Measurements from ENCODE around the gene CARD10. TPM values are rescaled to one million over a fixed set of nuclear protein-coding genes. Genes with fewer than 3 reads are reported as not detected.

The CARD10 gene
- total RNA-seq, 1 experiment from 2014 or later, result 17.7 TPM

DNA sequence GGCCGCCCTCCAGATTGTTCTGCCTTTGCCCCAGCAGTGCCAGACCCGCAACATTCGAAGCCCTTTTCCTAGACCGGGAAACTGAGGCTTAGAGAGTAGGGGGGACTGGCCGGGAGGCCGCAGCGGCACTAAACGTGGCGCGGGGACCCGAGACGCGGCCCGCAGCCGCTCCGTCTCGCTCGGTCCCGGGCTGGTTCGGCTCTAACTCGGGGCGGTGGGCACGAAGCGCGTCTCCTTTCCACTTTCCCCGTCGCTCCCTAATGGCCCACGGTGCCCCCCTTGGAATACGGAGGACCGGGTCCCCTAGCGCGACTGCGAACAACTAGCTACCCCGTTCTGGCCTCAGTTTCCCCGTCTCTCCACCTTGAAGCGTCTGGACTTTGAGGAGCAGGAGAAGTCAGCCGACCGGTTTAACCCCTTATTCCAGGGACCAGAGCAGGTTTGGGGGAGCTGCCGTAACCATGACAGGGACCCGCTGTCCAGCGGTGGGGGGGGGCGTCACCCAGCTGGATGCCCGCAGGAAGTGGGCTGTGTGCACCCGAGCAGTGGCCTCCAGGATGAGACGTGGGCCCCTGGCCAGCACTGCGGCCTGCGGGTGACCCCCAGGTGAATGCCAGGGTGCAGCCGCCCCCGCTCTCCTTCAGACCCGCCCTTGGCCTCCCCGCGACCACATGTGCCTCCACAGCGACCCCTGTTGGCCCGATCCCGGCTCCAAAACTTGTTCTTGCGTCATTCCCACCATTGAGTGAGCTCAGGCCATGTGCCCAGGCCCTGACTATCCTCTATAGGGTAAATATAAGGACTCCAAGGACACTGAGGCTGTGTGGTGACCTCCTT lies 42.2 kb upstream of the CARD10 start:
- peaks cover 43 to 50% of the 10 kb centered on the region in 2 experiments for H3K4me1 Mint-ChIP-seq
- Histone ChIP-seq H2BK120ac (ENCODE audit: low read depth, low read length, poor library complexity, severe bottlenecking) (peak overlapping the region; percentile 56), H3K79me1 (ENCODE audit: insufficient read depth, low read depth, low read length, poor library complexity, severe bottlenecking) (no peaks in the 10 kb centered on the region), H2AFZ (ENCODE audit: low read length) (no peak overlapping the region), H3K23me2 (ENCODE audit: insufficient read length, low read depth, low read length, poor library complexity, severe bottlenecking) (peaks cover 13% of the 10 kb centered on the region), H3K4me2 (ENCODE audit: insufficient read depth, insufficient read length, low read length) (peak overlapping the region; percentile 54), H3K79me2 (ENCODE audit: insufficient read depth, low read length) (no peaks in the 10 kb centered on the region; the same call in 1 of the 2 replicates), H3K27ac (ENCODE audit: insufficient read length, low read depth, low read length) (no peak overlapping the region), H3T11ph (ENCODE audit: low read length) (no peak overlapping the region), H3K56ac (ENCODE audit: insufficient read length, low read depth, low read length) (no peak overlapping the region), H3K9ac (ENCODE audit: extremely low read depth, insufficient read length, low read length) (no peak overlapping the region), H3K9me3 (ENCODE audit: control insufficient read depth, low read depth, low read length) (no peaks in the 10 kb centered on the region), H2BK12ac (ENCODE audit: insufficient read length, low read depth, low read length) (peak overlapping the region; percentile 40), H2BK15ac (ENCODE audit: low read depth, low read length) (no peak overlapping the region; the same call in 1 of the 2 replicates), H3K4ac (ENCODE audit: low read depth, low read length) (peak overlapping the region; percentile 91), H3K27me3 (ENCODE audit: insufficient read depth, low read length) (peaks cover 3% of the 10 kb centered on the region; the same call in 1 of the 2 replicates), H2AK5ac (ENCODE audit: insufficient read length, low read length) (no peak overlapping the region), H2BK20ac (ENCODE audit: low read depth, low read length, poor library complexity, severe bottlenecking) (no peak overlapping the region), H3K4me1 (ENCODE audit: insufficient read depth, low read length) (peaks cover 4% of the 10 kb centered on the region; the same call in 1 of the 2 replicates), H4K20me1 (ENCODE audit: control insufficient read depth, insufficient read depth, insufficient read length) (no peaks in the 10 kb centered on the region), H4K8ac (replicated peaks; ENCODE audit: insufficient read length, low read depth, low read length) (no peak overlapping the region), H4K91ac (ENCODE audit: insufficient read length, low read depth, low read length) (peak overlapping the region; percentile 85), H3K23ac (ENCODE audit: insufficient read length, low read depth, low read length) (no peak overlapping the region), H2BK5ac (ENCODE audit: insufficient read length, low read length) (no peak overlapping the region), H3K14ac (ENCODE audit: insufficient read depth, low read length) (peak overlapping the region; percentile 81; the same call in 1 of the 2 replicates), H4K5ac (ENCODE audit: insufficient read length, low read depth, low read length) (peak overlapping the region; percentile 19), H3K18ac (ENCODE audit: insufficient read length, low read depth, low read length) (peak overlapping the region; percentile 95)
- DNase-seq, result peak; percentile 89
- no peaks in the 10 kb centered on the region; a peak in 1 of 5 replicates for H3K9me3 Mint-ChIP-seq
- TF ChIP-seq, protein P1, sequence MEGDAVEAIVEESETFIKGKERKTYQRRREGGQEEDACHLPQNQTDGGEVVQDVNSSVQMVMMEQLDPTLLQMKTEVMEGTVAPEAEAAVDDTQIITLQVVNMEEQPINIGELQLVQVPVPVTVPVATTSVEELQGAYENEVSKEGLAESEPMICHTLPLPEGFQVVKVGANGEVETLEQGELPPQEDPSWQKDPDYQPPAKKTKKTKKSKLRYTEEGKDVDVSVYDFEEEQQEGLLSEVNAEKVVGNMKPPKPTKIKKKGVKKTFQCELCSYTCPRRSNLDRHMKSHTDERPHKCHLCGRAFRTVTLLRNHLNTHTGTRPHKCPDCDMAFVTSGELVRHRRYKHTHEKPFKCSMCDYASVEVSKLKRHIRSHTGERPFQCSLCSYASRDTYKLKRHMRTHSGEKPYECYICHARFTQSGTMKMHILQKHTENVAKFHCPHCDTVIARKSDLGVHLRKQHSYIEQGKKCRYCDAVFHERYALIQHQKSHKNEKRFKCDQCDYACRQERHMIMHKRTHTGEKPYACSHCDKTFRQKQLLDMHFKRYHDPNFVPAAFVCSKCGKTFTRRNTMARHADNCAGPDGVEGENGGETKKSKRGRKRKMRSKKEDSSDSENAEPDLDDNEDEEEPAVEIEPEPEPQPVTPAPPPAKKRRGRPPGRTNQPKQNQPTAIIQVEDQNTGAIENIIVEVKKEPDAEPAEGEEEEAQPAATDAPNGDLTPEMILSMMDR (conservative IDR thresholded peaks at IDR 0.05), result peak; percentile 91
- H3K27ac Mint-ChIP-seq, result peak overlapping the region in 1 of 3 experiments; percentile 81; a peak in 1 of 7 replicates
- peaks cover 44% of the 10 kb centered on the region for H3K27me3 Mint-ChIP-seq (ENCODE audit: low read depth)
- H3K4me3 Mint-ChIP-seq, result peak overlapping the region; percentile 73 to 83
- H3K36me3 Mint-ChIP-seq (ENCODE audit: insufficient read depth in 1 of 3, low read depth in 3 of 3), result peaks cover 0 to 3% (median 2%) of the 10 kb centered on the region in 3 experiments; a peak in 2 of 7 replicates
- WGBS (ENCODE audit: extremely low coverage, insufficient read length, low lambda C conversion rate), result no CpG with 5 or more reads among the region's 56 CpGs
